Posterior vena cava (tissue), 2 donors: ENCODE measurements around the gene ARL2. TPM values are rescaled to one million over a fixed set of nuclear protein-coding genes. Genes with fewer than 3 reads are reported as not detected.
A peak's percentile ranks its signal among the peaks of the same experiment; 100 is the strongest.

Experiments
- DNase-seq: peaks from one replicate; pipeline ENCODE4 v3.0.0-alpha.2; 2020; ENCODE audit warnings: low spot score
- intact Hi-C, 2 donors: fragments of 100-400 bp; cut with DNase I; formaldehyde crosslinking; loops; one replicate each; pipeline versions ENCODE4 v1.14.1 to v1.14.2; 2022 to 2023
- total RNA-seq, 2 donors: library from RNA; stranded (reverse); fragmentation: NEBNext Ultra II Directional; extraction: Animal tissue kit (Norgen Biotek cat#: 25700); gene quantifications; one replicate each; pipeline ENCODE4 v1.2.1, GENCODE V29; 2021
- donor health status: DM: yes; HTN: yes; CAD: no.
- donor health status: DM: yes; HTN: yes; CAD: no.

Gene ARL2
- total RNA-seq, 2 donors from 2014 or later, result 81.9 to 88.2 TPM

GRCh38 chr11:65040847-65041622, 27.1 kb downstream of the ARL2 start, which contains the start of gene SAC3D1:
SAC3D1 (plus strand) TSS chr11:65041210; CDS start chr11:65041293, 83 bp downstream.
- intact Hi-C loops, result no loop called here
- DNase-seq, result peak; percentile 95

GRCh38 chr11:65042891-65043290, 28.9 kb downstream of the ARL2 start:
- intact Hi-C loops, result no loop called here
- DNase-seq, result no peak

GRCh38 chr11:65043881-65044501, 30.0 kb downstream of the ARL2 start:
- DNase-seq, result no peak
- intact Hi-C loops, result no loop called here

GRCh38 chr11:65045061-65045460, 31.1 kb downstream of the ARL2 start:
- DNase-seq, result no peak
- intact Hi-C loops, result no loop called here

GRCh38 chr11:65045728-65046127, 31.8 kb downstream of the ARL2 start:
- intact Hi-C loops, result no loop called here
- no peak for DNase-seq

GRCh38 chr11:65047581-65048422, 33.8 kb downstream of the ARL2 start:
- DNase-seq, result no peak
- intact Hi-C loops, result no loop called here

GRCh38 chr11:65051398-65051858, 37.5 kb downstream of the ARL2 start:
- no peak for DNase-seq
- intact Hi-C loops, result no loop called here

GRCh38 chr11:65053827-65054508, 40.0 kb downstream of the ARL2 start:
- DNase-seq, result no peak
- intact Hi-C loops, result no loop called here

GRCh38 chr11:65055538-65055937, 41.6 kb downstream of the ARL2 start:
- intact Hi-C loops, result no loop called here
- no peak for DNase-seq

- intact Hi-C loops, result no loop called here
- DNase-seq, result no peak
These were observed 43.0 kb downstream of the ARL2 start for GRCh38 chr11:65056999-65057398.

GRCh38 chr11:65057526-65057925, 43.6 kb downstream of the ARL2 start:
- intact Hi-C loops, result no loop called here
- DNase-seq, result no peak

GRCh38 chr11:65058012-65058411, 44.1 kb downstream of the ARL2 start:
- intact Hi-C loops, result no loop called here
- no peak for DNase-seq

GRCh38 chr11:65058419-65059054, 44.6 kb downstream of the ARL2 start, which contains the start of gene NAALADL1:
NAALADL1 (minus strand) TSS chr11:65058553; CDS start chr11:65058521, 32 bp downstream.
- intact Hi-C loops, result no loop called here
- DNase-seq, result no peak

GRCh38 chr11:65059523-65059922, 45.6 kb downstream of the ARL2 start:
- no peak for DNase-seq
- intact Hi-C loops, result no loop called here

- intact Hi-C loops, result no loop called here
- DNase-seq, result no peak
These were observed 46.2 kb downstream of the ARL2 start for GRCh38 chr11:65059959-65060824.

GRCh38 chr11:65060913-65061408, 47.0 kb downstream of the ARL2 start:
- intact Hi-C loops, result no loop called here
- DNase-seq, result no peak

- intact Hi-C loops, result no loop called here
- no peak for DNase-seq
These were observed 49.6 kb downstream of the ARL2 start for GRCh38 chr11:65063532-65063931.

- intact Hi-C loops, result no loop called here
- no peak for DNase-seq
These were observed 50.9 kb downstream of the ARL2 start for GRCh38 chr11:65064847-65065240.
